ENCODE data around the gene PSAP. TPM values are rescaled to one million over a fixed set of nuclear protein-coding genes. Genes with fewer than 3 reads are reported as not detected.
"Not testable (repeated sequence)": the region's sequence is repeated elsewhere in the genome, so short reads cannot be mapped to it uniquely, and the experiment has no call there.

PSAP gene
- total RNA-seq, 1 experiment from 2014 or later = 114 TPM

DNA sequence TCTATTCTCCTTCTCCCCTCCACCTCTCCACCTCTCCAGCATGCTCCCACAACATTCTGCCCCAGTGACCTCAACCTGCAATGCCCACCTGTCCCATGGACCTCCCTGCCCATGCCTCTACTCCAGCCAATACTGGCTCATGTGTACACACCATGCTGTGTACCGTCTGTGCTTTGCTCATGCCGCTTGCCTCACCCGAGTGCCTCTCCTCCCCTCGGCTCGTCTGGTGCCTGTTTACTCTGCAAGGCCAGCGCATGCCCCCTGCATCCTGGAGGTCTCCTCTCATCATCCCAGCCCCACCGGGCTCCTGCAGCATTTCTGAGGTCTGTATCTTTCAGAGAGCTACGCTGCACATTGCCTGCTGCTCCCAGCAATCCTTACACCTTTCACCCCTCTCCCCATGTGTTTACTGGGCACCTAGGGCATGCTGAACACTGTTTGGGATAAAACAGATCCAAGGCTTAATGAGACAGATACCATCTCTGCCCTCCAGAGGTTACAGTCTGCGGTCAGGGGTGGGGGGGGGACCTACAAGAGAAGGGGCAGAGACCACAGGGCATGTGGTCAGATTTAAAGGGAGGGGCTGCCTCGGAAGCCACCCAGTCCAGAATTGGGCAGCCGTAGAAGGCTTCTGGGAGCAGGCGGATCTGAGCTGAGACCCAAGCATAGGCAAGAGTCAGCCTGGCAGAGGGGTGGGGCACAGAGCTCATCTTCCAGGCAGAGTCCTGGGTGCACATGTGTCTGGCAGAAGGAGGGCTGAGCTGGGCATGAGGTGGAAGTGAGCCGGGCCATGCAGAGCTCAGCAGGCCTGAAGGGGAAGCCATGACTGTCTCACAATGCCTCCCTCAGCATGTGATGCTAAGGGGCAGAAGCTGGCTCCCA is 29.6 kb upstream of the PSAP start:
- H3K4me2 ChIP-seq (ENCODE audit: low read depth, low read length, poor library complexity, severe bottlenecking) = no peak overlapping the region

DNA sequence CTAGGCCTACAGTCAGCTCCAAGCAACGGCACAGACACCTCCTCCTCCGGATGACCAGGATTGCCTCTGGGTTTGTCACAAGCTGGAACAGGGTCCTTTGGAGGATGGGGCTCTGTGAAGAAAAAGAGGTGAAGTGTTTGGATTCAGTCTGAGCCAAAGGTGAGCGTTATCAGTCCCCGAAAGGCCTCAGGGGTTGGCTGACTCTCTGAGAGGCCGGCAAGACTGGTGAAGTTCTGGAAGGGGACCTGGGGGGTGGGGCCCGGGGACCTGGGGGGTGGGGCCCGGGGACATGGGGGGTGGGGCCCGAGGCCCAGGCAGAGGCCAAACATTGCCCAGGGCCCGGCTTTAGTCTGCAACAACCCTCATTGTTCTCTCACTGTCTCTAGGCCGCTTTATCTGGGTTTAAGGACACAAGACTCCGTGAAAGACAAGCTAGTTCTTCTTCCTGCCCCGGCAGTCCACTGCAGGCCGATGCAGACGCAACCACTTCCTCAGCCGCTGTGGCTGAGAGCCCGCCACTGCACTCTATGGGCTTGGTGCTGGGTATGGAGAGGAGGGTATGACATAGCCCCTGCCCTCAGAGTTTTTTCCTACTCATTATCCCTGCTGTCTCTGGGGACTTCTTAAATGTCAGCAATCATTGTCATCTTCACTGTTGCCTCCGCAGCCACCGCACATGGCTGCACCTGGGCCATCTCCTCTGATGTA is 27.4 kb upstream of the PSAP start:
- H3K4me2 ChIP-seq (ENCODE audit: low read depth, low read length, poor library complexity, severe bottlenecking) = peak overlapping the region; percentile 75
- H3K79me2 ChIP-seq (ENCODE audit: low read length) = no peaks in the 10 kb centered on the region
- no peaks in the 10 kb centered on the region for H3K27me3 ChIP-seq (ENCODE audit: low read length)
- peaks cover 47% of the 10 kb centered on the region for H3K4me1 ChIP-seq (ENCODE audit: low read length)
- peak overlapping the region; percentile 50 for H3K9ac ChIP-seq (ENCODE audit: low read length)
- no peaks in the 10 kb centered on the region for H4K20me1 ChIP-seq (ENCODE audit: insufficient read depth, low read depth, low read length)
- DNase-seq = peak; percentile 87
- H3K9me2 ChIP-seq (replicated peaks; ENCODE audit: insufficient read depth, low read length) = no peaks in the 10 kb centered on the region
- peak overlapping the region; percentile 61 for H3K27ac ChIP-seq (ENCODE audit: low read length)
- no peaks in the 10 kb centered on the region for H3K36me3 ChIP-seq (ENCODE audit: insufficient read depth, low read length)
- H3K9me3 ChIP-seq (ENCODE audit: low read length) = no peaks in the 10 kb centered on the region
- no peak overlapping the region; the same call in 1 of the 2 replicates for H2AFZ ChIP-seq (ENCODE audit: low read length)
- peak overlapping the region; percentile 62; the same call in 1 of the 2 replicates for H3K4me3 ChIP-seq (ENCODE audit: low read length)

More for the DNA sequence above, 29.6 kb upstream of the PSAP start:
- H3K79me2 ChIP-seq (ENCODE audit: low read length) = no peaks in the 10 kb centered on the region
- no peak overlapping the region for H3K4me3 ChIP-seq (ENCODE audit: low read length)
- no peaks in the 10 kb centered on the region for H3K36me3 ChIP-seq (ENCODE audit: insufficient read depth, low read length)
- no peaks in the 10 kb centered on the region for H3K9me2 ChIP-seq (replicated peaks; ENCODE audit: insufficient read depth, low read length)
- H3K4me1 ChIP-seq (ENCODE audit: low read length) = peaks cover 34% of the 10 kb centered on the region
- H3K27ac ChIP-seq (ENCODE audit: low read length) = no peak overlapping the region
- no peak overlapping the region; the same call in 1 of the 2 replicates for H3K9ac ChIP-seq (ENCODE audit: low read length)
- H2AFZ ChIP-seq (ENCODE audit: low read length) = no peak overlapping the region
- H3K9me3 ChIP-seq (ENCODE audit: low read length) = no peaks in the 10 kb centered on the region
- DNase-seq = peak; percentile 54
- no peaks in the 10 kb centered on the region for H4K20me1 ChIP-seq (ENCODE audit: insufficient read depth, low read depth, low read length)
- no peaks in the 10 kb centered on the region for H3K27me3 ChIP-seq (ENCODE audit: low read length)

GRCh38 chr10:71877821-71878220 is 26.8 kb upstream of the PSAP start:
- peaks cover 48% of the 10 kb centered on the region for H3K4me1 ChIP-seq (ENCODE audit: low read length)
- no peaks in the 10 kb centered on the region for H3K36me3 ChIP-seq (ENCODE audit: insufficient read depth, low read length)
- peak overlapping the region; percentile 50 for H3K9ac ChIP-seq (ENCODE audit: low read length)
- DNase-seq = no peak
- peak overlapping the region; percentile 62; the same call in 1 of the 2 replicates for H3K4me3 ChIP-seq (ENCODE audit: low read length)
- no peaks in the 10 kb centered on the region for H3K9me3 ChIP-seq (ENCODE audit: low read length)
- H3K27ac ChIP-seq (ENCODE audit: low read length) = peak overlapping the region; percentile 61
- no peaks in the 10 kb centered on the region for H3K79me2 ChIP-seq (ENCODE audit: low read length)
- no peak overlapping the region for H2AFZ ChIP-seq (ENCODE audit: low read length)
- no peaks in the 10 kb centered on the region for H3K27me3 ChIP-seq (ENCODE audit: low read length)
- H3K9me2 ChIP-seq (replicated peaks; ENCODE audit: insufficient read depth, low read length) = no peaks in the 10 kb centered on the region
- H4K20me1 ChIP-seq (ENCODE audit: insufficient read depth, low read depth, low read length) = no peaks in the 10 kb centered on the region
- H3K4me2 ChIP-seq (ENCODE audit: low read depth, low read length, poor library complexity, severe bottlenecking) = peak overlapping the region; percentile 75

- not testable (repeated sequence) for H3K9me3 ChIP-seq (ENCODE audit: low read length); H3K4me3 ChIP-seq (ENCODE audit: low read length); H3K27me3 ChIP-seq (ENCODE audit: low read length); H3K9me2 ChIP-seq (replicated peaks; ENCODE audit: insufficient read depth, low read length); H2AFZ ChIP-seq (ENCODE audit: low read length); H4K20me1 ChIP-seq (ENCODE audit: insufficient read depth, low read depth, low read length); H3K79me2 ChIP-seq (ENCODE audit: low read length); H3K9ac ChIP-seq (ENCODE audit: low read length); H3K27ac ChIP-seq (ENCODE audit: low read length); H3K36me3 ChIP-seq (ENCODE audit: insufficient read depth, low read length)
- Histone ChIP-seq H3K4me1 (ENCODE audit: low read length) (peaks cover 33% of the 10 kb centered on the region), H3K4me2 (ENCODE audit: low read depth, low read length, poor library complexity, severe bottlenecking) (peak overlapping the region; percentile 17)
- DNase-seq = peak; percentile 66
Measured at GRCh38 chr10:71874680-71875354, 23.8 kb upstream of the PSAP start.

DNA sequence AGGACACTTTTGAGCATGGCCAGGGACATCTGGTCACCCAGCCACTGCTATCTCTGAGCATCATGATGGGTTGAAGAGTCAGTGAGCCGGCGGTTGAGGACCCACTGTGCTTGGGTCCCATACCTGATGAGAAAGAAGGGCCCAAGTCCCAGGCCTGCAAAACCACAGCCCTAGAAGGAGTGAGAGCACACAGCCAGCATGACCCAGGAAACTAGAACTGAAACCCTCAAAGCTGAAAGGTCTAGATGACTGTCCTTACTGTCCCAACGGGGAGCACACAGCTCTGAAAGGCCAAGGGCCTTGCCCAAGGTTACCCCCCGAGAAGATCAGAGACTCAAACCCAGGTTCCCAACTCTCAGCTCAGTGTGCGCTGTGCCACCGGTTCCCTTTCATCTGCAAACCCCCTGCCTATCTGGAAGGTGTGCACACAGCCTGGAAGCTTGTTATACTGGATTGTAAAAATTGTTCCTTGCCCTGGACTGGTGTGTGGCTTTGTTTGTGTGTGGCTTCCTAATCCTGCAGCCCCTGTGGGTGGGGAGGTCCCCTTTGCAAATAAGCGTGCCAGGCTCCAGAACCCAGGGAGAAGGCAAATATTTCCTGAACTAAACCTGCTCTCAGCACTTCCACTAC is 22.6 kb upstream of the PSAP start:
- H3K4me1 ChIP-seq (ENCODE audit: low read length) = peaks cover 26% of the 10 kb centered on the region
- no peak overlapping the region for H3K9ac ChIP-seq (ENCODE audit: low read length)
- no peaks in the 10 kb centered on the region for H3K27me3 ChIP-seq (ENCODE audit: low read length)
- no peaks in the 10 kb centered on the region for H3K9me2 ChIP-seq (replicated peaks; ENCODE audit: insufficient read depth, low read length)
- H3K36me3 ChIP-seq (ENCODE audit: insufficient read depth, low read length) = no peaks in the 10 kb centered on the region
- no peaks in the 10 kb centered on the region for H4K20me1 ChIP-seq (ENCODE audit: insufficient read depth, low read depth, low read length)
- no peak overlapping the region for H3K4me2 ChIP-seq (ENCODE audit: low read depth, low read length, poor library complexity, severe bottlenecking)
- no peak overlapping the region for H3K27ac ChIP-seq (ENCODE audit: low read length)
- H3K4me3 ChIP-seq (ENCODE audit: low read length) = no peak overlapping the region
- DNase-seq = no peak
- no peak overlapping the region for H2AFZ ChIP-seq (ENCODE audit: low read length)
- H3K79me2 ChIP-seq (ENCODE audit: low read length) = no peaks in the 10 kb centered on the region
- no peaks in the 10 kb centered on the region for H3K9me3 ChIP-seq (ENCODE audit: low read length)

DNA sequence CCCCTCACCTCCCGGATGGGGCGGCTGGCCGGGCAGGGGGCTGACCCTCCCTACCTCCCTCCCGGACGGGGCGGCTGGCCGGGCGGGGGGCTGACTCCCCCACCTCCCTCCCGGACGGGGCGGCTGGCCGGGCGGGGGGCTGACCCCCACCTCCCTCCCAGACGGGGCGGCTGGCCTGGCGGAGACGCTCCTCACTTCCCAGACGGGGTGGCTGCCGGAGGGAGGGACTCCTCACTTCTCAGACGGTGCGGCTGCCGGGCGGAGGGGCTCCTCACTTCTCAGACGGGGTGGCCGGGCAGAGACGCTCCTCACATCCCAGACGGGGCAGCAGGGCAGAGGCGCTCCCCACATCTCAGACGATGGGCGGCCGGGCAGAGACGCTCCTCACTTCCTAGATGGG is 18.6 kb upstream of the PSAP start:
- H3K4me2 ChIP-seq (ENCODE audit: low read depth, low read length, poor library complexity, severe bottlenecking); H2AFZ ChIP-seq (ENCODE audit: low read length); H3K27me3 ChIP-seq (ENCODE audit: low read length); H3K9ac ChIP-seq (ENCODE audit: low read length); H3K9me2 ChIP-seq (replicated peaks; ENCODE audit: insufficient read depth, low read length); H3K36me3 ChIP-seq (ENCODE audit: insufficient read depth, low read length); H3K79me2 ChIP-seq (ENCODE audit: low read length); H3K9me3 ChIP-seq (ENCODE audit: low read length); H3K4me3 ChIP-seq (ENCODE audit: low read length); H4K20me1 ChIP-seq (ENCODE audit: insufficient read depth, low read depth, low read length); DNase-seq; H3K27ac ChIP-seq (ENCODE audit: low read length): not testable (repeated sequence)
- H3K4me1 ChIP-seq (ENCODE audit: low read length) = peaks cover 19% of the 10 kb centered on the region

DNA sequence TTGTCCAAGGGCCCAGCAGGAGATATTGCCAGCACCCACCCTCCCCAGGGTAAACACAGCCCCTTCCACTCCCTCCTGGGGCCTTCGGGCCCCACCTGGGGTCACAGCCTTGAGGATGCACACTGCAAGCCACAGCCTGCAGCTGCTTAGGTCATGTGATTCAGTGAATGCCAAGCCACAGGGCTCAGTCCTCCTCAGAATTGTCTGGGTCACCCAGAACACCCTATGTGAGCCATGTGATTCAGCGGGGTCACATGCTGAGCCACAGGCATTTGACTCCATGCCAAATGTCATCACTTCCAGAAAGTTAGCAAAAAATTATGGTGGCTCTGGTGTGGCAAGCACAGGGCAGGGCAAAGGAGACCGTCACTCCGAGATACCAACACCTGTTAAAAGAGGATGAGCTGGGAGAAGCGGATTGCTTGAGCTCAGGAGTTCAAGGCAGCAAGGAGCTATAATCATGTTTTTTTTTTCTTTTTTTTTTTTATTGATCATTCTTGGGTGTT is 17.2 kb upstream of the PSAP start:
- Histone ChIP-seq H3K36me3 (ENCODE audit: insufficient read depth, low read length) (no peaks in the 10 kb centered on the region), H3K4me3 (ENCODE audit: low read length) (no peak overlapping the region), H2AFZ (ENCODE audit: low read length) (no peak overlapping the region), H4K20me1 (ENCODE audit: insufficient read depth, low read depth, low read length) (no peaks in the 10 kb centered on the region), H3K9me3 (ENCODE audit: low read length) (no peaks in the 10 kb centered on the region), H3K27ac (ENCODE audit: low read length) (no peak overlapping the region), H3K4me2 (ENCODE audit: low read depth, low read length, poor library complexity, severe bottlenecking) (no peak overlapping the region), H3K27me3 (ENCODE audit: low read length) (no peaks in the 10 kb centered on the region), H3K9ac (ENCODE audit: low read length) (no peak overlapping the region), H3K79me2 (ENCODE audit: low read length) (no peaks in the 10 kb centered on the region), H3K4me1 (ENCODE audit: low read length) (peaks cover 8% of the 10 kb centered on the region), H3K9me2 (replicated peaks; ENCODE audit: insufficient read depth, low read length) (no peaks in the 10 kb centered on the region)
- no peak for DNase-seq
